Liver (tissue), 9 donors: ENCODE measurements around the gene CPNE1. TPM values are rescaled to one million over a fixed set of nuclear protein-coding genes. Genes with fewer than 3 reads are reported as not detected.

Experiments
- DNase-seq: peaks from one replicate; pipeline ENCODE4 v3.0.0-alpha.2; 2017; ENCODE audit warnings: low spot score
- H3K27ac ChIP-seq, 2 donors: one replicate each; pipeline ENCODE4 v1.7.0; 2013; ENCODE audit warnings: inconsistent platforms in 2 of 2, low read length in 2 of 2, control low read depth in 1 of 2, low read depth in 1 of 2, mild to moderate bottlenecking in 1 of 2
- H3K27me3 ChIP-seq, 4 donors: one replicate each; pipeline versions ENCODE4 v1.6.1 to v1.7.0; 2013; ENCODE audit warnings: low read length in 3 of 4, inconsistent platforms in 1 of 4, mild to moderate bottlenecking in 1 of 4, moderate library complexity in 1 of 4; ENCODE audit not compliant: control insufficient read depth in 4 of 4, insufficient read depth in 4 of 4
- H3K36me3 ChIP-seq, 4 donors: one replicate each; pipeline versions ENCODE4 v1.6.1 to v1.7.0; 2013; ENCODE audit warnings: low read length in 3 of 4, mild to moderate bottlenecking in 3 of 4, low read depth in 1 of 4, moderate library complexity in 1 of 4; ENCODE audit not compliant: control insufficient read depth in 4 of 4, insufficient read depth in 3 of 4
- H3K4me1 ChIP-seq, 4 donors: one replicate each; pipeline versions ENCODE4 v1.6.1 to v1.7.0; 2013; ENCODE audit warnings: low read length in 3 of 4, mild to moderate bottlenecking in 3 of 4, moderate library complexity in 1 of 4; ENCODE audit not compliant: control insufficient read depth in 4 of 4, insufficient read depth in 4 of 4
- H3K4me3 ChIP-seq, 3 donors: one replicate each; pipeline versions ENCODE4 v1.6.1 to v1.7.0; 2013; ENCODE audit warnings: low read length in 3 of 3, control low read depth in 1 of 3, low read depth in 1 of 3, mild to moderate bottlenecking in 1 of 3
- H3K9ac ChIP-seq, 2 donors: one replicate each; pipeline ENCODE4 v1.7.0; 2013; ENCODE audit warnings: low read length in 2 of 2, mild to moderate bottlenecking in 2 of 2, moderate library complexity in 2 of 2, control low read depth in 1 of 2, low read depth in 1 of 2
- H3K9me3 ChIP-seq, 4 donors: one replicate each; pipeline versions ENCODE4 v1.6.1 to v1.7.0; 2013; ENCODE audit warnings: low read length in 3 of 4; ENCODE audit not compliant: control insufficient read depth in 4 of 4
- EGR1 ChIP-seq, 2 donors: IDR thresholded peaks; 2 replicates each; pipeline ENCODE4 v1.6.1; 2016 to 2018; ENCODE audit warnings: antibody characterized with exemption in 2 of 2, low read depth in 2 of 2
- FOXA2 ChIP-seq: IDR thresholded peaks from 2 replicates; pipeline ENCODE4 v1.6.1; 2016; ENCODE audit warnings: antibody characterized with exemption
- GABPA ChIP-seq, 2 donors: IDR thresholded peaks in 1 of 2; conservative IDR thresholded peaks in 1 of 2; 2 replicates each; pipeline ENCODE4 v1.6.1; 2016; ENCODE audit warnings: antibody characterized with exemption in 2 of 2, mild to moderate bottlenecking in 1 of 2, moderate library complexity in 1 of 2
- HNF4A ChIP-seq, 2 donors: conservative IDR thresholded peaks; 2 replicates each; pipeline ENCODE4 v1.6.1; 2016; ENCODE audit warnings: antibody characterized with exemption in 2 of 2, mild to moderate bottlenecking in 2 of 2
- HNF4G ChIP-seq: IDR thresholded peaks from 2 replicates; pipeline ENCODE4 v1.6.1; 2016; ENCODE audit warnings: antibody characterized with exemption
- JUND ChIP-seq, 2 donors: IDR thresholded peaks; 2 replicates each; pipeline ENCODE4 v1.6.1; 2016; ENCODE audit warnings: antibody characterized with exemption in 2 of 2
- NR2F2 ChIP-seq: IDR thresholded peaks from 2 replicates; pipeline ENCODE4 v1.6.1; 2016; ENCODE audit warnings: antibody characterized with exemption
- RAD21 ChIP-seq, 2 donors: IDR thresholded peaks; 2 replicates each; pipeline ENCODE4 v1.6.1; 2016; ENCODE audit warnings: antibody characterized with exemption in 2 of 2, mild to moderate bottlenecking in 2 of 2
- RXRA ChIP-seq, 2 donors: IDR thresholded peaks; 2 replicates each; pipeline ENCODE4 v1.6.1; 2017 to 2018; ENCODE audit warnings: antibody characterized with exemption in 2 of 2, mild to moderate bottlenecking in 1 of 2
- SP1 ChIP-seq: IDR thresholded peaks from 2 replicates; pipeline ENCODE4 v1.6.1; 2018; ENCODE audit warnings: antibody characterized with exemption, mild to moderate bottlenecking
- TAF1 ChIP-seq: conservative IDR thresholded peaks from 2 replicates; pipeline ENCODE4 v1.6.1; 2016; ENCODE audit warnings: antibody characterized with exemption, mild to moderate bottlenecking
- YY1 ChIP-seq: IDR thresholded peaks from 2 replicates; pipeline ENCODE4 v1.6.1; 2016; ENCODE audit warnings: antibody characterized with exemption, mild to moderate bottlenecking
- WGBS: extraction: QIAGEN DNeasy Blood & Tissue Kit; methylation state at CpG from one replicate; pipeline ENCODE4 v1.1.7; 2013; 5-methylcytosine and 5-hydroxymethylcytosine counted together
- polyA plus RNA-seq, 2 donors: library from polyadenylated mRNA; stranded (reverse) in 1 of 2; unstranded in 1 of 2; fragments of 200-250 nt in 1 of 2; fragments of >200 nt in 1 of 2; fragmentation: Nextera tagmentation in 1 of 2; extraction: Ambion mirVana in 1 of 2; gene quantifications; one replicate each; pipeline versions ENCODE4 v1.2.1 to v1.2.3, GENCODE V29; 2013 to 2015
- total RNA-seq, 2 donors: library from RNA; depleted of rRNA; stranded (reverse); fragments of >200 nt; gene quantifications; one replicate each; pipeline ENCODE4 v1.2.3, GENCODE V29; 2014
- TF ChIP-seq, protein P1 (sequence below): IDR thresholded peaks from 2 replicates; pipeline ENCODE4 v1.6.1; 2016; ENCODE audit warnings: antibody characterized with exemption
- TF ChIP-seq, protein P2 (sequence below): IDR thresholded peaks from 2 replicates; pipeline ENCODE4 v1.6.1; 2016; ENCODE audit warnings: antibody characterized with exemption
- TF ChIP-seq, protein P3 (sequence below): IDR thresholded peaks from 2 replicates; pipeline ENCODE4 v1.6.1; 2016; ENCODE audit warnings: antibody characterized with exemption, mild to moderate bottlenecking
- TF ChIP-seq, protein P4 (sequence below): fragments of 150-350 bp; IDR thresholded peaks from 2 replicates; pipeline ENCODE4 v1.5.1; 2017; ENCODE audit warnings: improper control_type of control experiment, low read depth, low read length; ENCODE audit not compliant: missing input control
- donor health status: healthy.
- donor health status: healthy.
- donor health status: healthy.
- donor health status: healthy.
- donor health status: healthy.

CPNE1 gene
- total and polyA plus RNA-seq, 4 donors = 25.5 to 55.4 (median 50.5) TPM

DNA sequence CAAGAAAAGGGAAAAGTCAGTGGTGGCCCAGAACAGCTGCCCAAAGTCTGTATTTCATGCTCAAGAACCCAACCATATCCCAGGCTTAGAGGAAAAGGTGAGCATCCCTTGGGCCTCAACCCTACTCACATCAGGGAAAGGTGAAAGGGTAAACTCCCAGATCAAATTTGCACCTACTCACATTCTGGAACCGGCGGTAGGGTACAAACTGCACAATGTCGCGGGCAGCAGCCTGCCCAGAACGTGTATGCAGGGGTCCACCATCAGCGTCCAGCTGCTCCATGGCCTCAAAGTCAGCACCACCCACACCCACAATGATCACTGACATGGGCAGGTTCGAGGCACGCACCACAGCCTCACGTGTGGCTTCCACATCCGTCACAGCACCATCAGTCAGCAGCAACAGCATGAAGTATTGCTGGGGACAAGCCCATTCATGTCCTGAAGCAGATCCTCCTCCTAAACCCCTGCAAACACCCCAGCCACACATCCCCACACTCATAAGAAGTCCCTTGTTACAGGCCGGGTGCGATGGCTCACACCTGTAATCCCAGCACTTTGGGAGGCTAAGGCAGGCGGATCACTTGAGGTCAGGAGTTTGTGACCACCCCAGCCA, 38.2 kb downstream of the CPNE1 start (continued):
- TF ChIP-seq, protein P1, sequence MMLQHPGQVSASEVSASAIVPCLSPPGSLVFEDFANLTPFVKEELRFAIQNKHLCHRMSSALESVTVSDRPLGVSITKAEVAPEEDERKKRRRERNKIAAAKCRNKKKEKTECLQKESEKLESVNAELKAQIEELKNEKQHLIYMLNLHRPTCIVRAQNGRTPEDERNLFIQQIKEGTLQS = no peak

DNA sequence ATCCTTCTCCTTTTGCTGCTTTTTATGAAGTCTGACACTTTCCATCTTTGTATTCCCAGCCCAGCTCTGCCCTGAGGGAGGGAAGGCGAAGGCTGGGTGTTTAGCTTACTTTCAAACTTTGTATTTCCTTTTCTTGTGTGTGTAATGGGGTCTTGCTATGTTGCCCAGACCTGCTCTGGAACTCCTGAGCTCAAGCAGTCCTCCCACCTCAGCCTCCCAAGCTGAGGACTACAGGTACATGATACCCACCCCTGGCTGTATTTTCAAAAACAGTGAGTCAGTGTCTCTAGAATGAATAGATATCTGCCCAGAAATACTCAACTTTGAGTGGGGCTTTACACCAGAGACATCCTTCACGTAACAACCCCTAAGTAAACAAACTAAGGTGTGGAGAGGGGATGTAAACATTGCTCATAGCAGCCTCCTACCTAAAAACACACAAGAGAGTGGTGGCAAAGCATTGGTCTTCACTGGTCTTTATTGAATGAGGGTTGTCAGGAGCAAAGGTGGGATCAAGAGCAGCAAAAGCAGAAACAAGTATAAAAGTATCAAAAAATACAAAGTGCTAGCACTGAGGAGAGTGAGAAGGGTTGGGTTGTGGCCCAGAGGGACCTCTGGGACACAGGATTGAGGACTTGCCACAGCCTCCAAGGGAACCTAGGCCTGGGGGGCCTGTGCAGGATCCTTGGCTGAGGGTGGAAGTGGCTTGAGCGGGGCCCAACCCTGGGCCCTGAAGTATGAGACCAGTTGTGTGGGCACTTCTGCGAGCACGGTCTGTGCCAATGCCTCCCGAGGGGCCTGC, 38.9 kb downstream of the CPNE1 start:
- Histone ChIP-seq H3K36me3 (peaks cover 7 to 48% (median 26%) of the 10 kb centered on the region in 4 donors), H3K9ac (no peak overlapping the region), H3K27me3 (no peaks in the 10 kb centered on the region), H3K4me1 (peaks cover 0 to 4% (median 4%) of the 10 kb centered on the region in 4 donors), H3K27ac (no peak overlapping the region), H3K9me3 (no peaks in the 10 kb centered on the region), H3K4me3 (no peak overlapping the region)
- 95% methylated on average over 6 of the region's 6 CpGs for WGBS
- TF ChIP-seq RXRA (IDR thresholded peaks at IDR 0.05) (no peak), SP1 (no peak), TAF1 (no peak), JUND (IDR thresholded peaks at IDR 0.05) (no peak), HNF4A (conservative IDR thresholded peaks at IDR 0.05) (no peak), FOXA2 (no peak), HNF4G (no peak), RAD21 (IDR thresholded peaks at IDR 0.05) (no peak), EGR1 (IDR thresholded peaks at IDR 0.05; ENCODE audit: low read depth in 2 of 2) (no peak), YY1 (no peak), GABPA (IDR thresholded peaks at IDR 0.05 in 1 of 2, conservative IDR thresholded peaks at IDR 0.05 in 1 of 2) (no peak), NR2F2 (no peak)
- TF ChIP-seq, protein P1 = no peak
- TF ChIP-seq, protein P2, sequence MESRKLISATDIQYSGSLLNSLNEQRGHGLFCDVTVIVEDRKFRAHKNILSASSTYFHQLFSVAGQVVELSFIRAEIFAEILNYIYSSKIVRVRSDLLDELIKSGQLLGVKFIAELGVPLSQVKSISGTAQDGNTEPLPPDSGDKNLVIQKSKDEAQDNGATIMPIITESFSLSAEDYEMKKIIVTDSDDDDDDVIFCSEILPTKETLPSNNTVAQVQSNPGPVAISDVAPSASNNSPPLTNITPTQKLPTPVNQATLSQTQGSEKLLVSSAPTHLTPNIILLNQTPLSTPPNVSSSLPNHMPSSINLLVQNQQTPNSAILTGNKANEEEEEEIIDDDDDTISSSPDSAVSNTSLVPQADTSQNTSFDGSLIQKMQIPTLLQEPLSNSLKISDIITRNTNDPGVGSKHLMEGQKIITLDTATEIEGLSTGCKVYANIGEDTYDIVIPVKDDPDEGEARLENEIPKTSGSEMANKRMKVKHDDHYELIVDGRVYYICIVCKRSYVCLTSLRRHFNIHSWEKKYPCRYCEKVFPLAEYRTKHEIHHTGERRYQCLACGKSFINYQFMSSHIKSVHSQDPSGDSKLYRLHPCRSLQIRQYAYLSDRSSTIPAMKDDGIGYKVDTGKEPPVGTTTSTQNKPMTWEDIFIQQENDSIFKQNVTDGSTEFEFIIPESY = no peak
- TF ChIP-seq, protein P3, sequence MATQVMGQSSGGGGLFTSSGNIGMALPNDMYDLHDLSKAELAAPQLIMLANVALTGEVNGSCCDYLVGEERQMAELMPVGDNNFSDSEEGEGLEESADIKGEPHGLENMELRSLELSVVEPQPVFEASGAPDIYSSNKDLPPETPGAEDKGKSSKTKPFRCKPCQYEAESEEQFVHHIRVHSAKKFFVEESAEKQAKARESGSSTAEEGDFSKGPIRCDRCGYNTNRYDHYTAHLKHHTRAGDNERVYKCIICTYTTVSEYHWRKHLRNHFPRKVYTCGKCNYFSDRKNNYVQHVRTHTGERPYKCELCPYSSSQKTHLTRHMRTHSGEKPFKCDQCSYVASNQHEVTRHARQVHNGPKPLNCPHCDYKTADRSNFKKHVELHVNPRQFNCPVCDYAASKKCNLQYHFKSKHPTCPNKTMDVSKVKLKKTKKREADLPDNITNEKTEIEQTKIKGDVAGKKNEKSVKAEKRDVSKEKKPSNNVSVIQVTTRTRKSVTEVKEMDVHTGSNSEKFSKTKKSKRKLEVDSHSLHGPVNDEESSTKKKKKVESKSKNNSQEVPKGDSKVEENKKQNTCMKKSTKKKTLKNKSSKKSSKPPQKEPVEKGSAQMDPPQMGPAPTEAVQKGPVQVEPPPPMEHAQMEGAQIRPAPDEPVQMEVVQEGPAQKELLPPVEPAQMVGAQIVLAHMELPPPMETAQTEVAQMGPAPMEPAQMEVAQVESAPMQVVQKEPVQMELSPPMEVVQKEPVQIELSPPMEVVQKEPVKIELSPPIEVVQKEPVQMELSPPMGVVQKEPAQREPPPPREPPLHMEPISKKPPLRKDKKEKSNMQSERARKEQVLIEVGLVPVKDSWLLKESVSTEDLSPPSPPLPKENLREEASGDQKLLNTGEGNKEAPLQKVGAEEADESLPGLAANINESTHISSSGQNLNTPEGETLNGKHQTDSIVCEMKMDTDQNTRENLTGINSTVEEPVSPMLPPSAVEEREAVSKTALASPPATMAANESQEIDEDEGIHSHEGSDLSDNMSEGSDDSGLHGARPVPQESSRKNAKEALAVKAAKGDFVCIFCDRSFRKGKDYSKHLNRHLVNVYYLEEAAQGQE = no peak
- TF ChIP-seq, protein P4, sequence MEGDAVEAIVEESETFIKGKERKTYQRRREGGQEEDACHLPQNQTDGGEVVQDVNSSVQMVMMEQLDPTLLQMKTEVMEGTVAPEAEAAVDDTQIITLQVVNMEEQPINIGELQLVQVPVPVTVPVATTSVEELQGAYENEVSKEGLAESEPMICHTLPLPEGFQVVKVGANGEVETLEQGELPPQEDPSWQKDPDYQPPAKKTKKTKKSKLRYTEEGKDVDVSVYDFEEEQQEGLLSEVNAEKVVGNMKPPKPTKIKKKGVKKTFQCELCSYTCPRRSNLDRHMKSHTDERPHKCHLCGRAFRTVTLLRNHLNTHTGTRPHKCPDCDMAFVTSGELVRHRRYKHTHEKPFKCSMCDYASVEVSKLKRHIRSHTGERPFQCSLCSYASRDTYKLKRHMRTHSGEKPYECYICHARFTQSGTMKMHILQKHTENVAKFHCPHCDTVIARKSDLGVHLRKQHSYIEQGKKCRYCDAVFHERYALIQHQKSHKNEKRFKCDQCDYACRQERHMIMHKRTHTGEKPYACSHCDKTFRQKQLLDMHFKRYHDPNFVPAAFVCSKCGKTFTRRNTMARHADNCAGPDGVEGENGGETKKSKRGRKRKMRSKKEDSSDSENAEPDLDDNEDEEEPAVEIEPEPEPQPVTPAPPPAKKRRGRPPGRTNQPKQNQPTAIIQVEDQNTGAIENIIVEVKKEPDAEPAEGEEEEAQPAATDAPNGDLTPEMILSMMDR = no peak
- no peak for DNase-seq
